ENCODE measurements around the gene ZNF827.

GRCh38 chr4:145799223-145799622, 139.4 kb downstream of the ZNF827 start:
- TF ChIP-seq, protein P1, sequence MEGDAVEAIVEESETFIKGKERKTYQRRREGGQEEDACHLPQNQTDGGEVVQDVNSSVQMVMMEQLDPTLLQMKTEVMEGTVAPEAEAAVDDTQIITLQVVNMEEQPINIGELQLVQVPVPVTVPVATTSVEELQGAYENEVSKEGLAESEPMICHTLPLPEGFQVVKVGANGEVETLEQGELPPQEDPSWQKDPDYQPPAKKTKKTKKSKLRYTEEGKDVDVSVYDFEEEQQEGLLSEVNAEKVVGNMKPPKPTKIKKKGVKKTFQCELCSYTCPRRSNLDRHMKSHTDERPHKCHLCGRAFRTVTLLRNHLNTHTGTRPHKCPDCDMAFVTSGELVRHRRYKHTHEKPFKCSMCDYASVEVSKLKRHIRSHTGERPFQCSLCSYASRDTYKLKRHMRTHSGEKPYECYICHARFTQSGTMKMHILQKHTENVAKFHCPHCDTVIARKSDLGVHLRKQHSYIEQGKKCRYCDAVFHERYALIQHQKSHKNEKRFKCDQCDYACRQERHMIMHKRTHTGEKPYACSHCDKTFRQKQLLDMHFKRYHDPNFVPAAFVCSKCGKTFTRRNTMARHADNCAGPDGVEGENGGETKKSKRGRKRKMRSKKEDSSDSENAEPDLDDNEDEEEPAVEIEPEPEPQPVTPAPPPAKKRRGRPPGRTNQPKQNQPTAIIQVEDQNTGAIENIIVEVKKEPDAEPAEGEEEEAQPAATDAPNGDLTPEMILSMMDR (IDR thresholded peaks at IDR 0.05; ENCODE audit: insufficient read depth, low read length, poor library complexity, severe bottlenecking) = no peak
- TF ChIP-seq EZH2phosphoT487 (conservative IDR thresholded peaks at IDR 0.05; ENCODE audit: low read length) = no peak
